BLaER1 (cell line): ENCODE data around the gene RNF111.

Experiments
- H3K27ac ChIP-seq: shearing (Covaris generic); formaldehyde crosslinking; 2 replicates; pipeline ENCODE4 v1.8.1; 2022
- H3K27me3 ChIP-seq: shearing (Covaris generic); formaldehyde crosslinking; 2 replicates; pipeline ENCODE4 v1.8.1; 2022
- H3K36me3 ChIP-seq: shearing (Covaris generic); formaldehyde crosslinking; 2 replicates; pipeline ENCODE4 v1.8.1; 2022
- H3K4me1 ChIP-seq: shearing (Covaris generic); formaldehyde crosslinking; 2 replicates; pipeline ENCODE4 v1.8.1; 2022
- H3K4me2 ChIP-seq: shearing (Covaris generic); formaldehyde crosslinking; 2 replicates; pipeline ENCODE4 v1.8.1; 2022
- H3K4me3 ChIP-seq: shearing (Covaris generic); formaldehyde crosslinking; 2 replicates; pipeline ENCODE4 v1.8.1; 2022
- H3K9ac ChIP-seq: shearing (Covaris generic); formaldehyde crosslinking; 2 replicates; pipeline ENCODE4 v1.8.1; 2022
- H3K9me3 ChIP-seq: shearing (Covaris generic); formaldehyde crosslinking; 2 replicates; pipeline ENCODE4 v1.8.1; 2022
- H4K20me1 ChIP-seq: shearing (Covaris generic); formaldehyde crosslinking; 2 replicates; pipeline ENCODE4 v1.8.1; 2022
- Cebpa-rat ChIP-seq: shearing (Covaris generic); IDR thresholded peaks from 2 replicates; pipeline ENCODE4 v1.8.1; 2022

Gene RNF111

GRCh38 chr15:59051873-59052861 is 64.7 kb downstream of the RNF111 start:
- H4K20me1 ChIP-seq: no peaks in the 10 kb centered on the region; the same call in 1 of the 2 replicates
- no peak for TF ChIP-seq Cebpa-rat
- no peak overlapping the region for H3K4me3 ChIP-seq
- H3K4me1 ChIP-seq: no peaks in the 10 kb centered on the region
- H3K27me3 ChIP-seq: no peaks in the 10 kb centered on the region
- H3K9ac ChIP-seq: no peak overlapping the region
- peaks cover 77% of the 10 kb centered on the region for H3K36me3 ChIP-seq
- H3K4me2 ChIP-seq: no peak overlapping the region
- peaks cover 15% of the 10 kb centered on the region for H3K9me3 ChIP-seq
- no peak overlapping the region for H3K27ac ChIP-seq

- Histone ChIP-seq H3K27ac (no peak overlapping the region), H3K4me1 (no peaks in the 10 kb centered on the region), H3K4me3 (no peak overlapping the region), H3K4me2 (no peak overlapping the region), H3K27me3 (no peaks in the 10 kb centered on the region), H4K20me1 (no peaks in the 10 kb centered on the region; the same call in 1 of the 2 replicates), H3K36me3 (peaks cover 76% of the 10 kb centered on the region), H3K9ac (no peak overlapping the region), H3K9me3 (peaks cover 8% of the 10 kb centered on the region; the same call in 1 of the 2 replicates)
- TF ChIP-seq Cebpa-rat: no peak
Observed at GRCh38 chr15:59052915-59053407, 65.5 kb downstream of the RNF111 start.

GRCh38 chr15:59053482-59053881 is 66.0 kb downstream of the RNF111 start:
- Histone ChIP-seq H3K4me1 (no peaks in the 10 kb centered on the region), H3K9ac (no peak overlapping the region), H3K27ac (no peak overlapping the region), H3K4me2 (no peak overlapping the region), H3K36me3 (peaks cover 76% of the 10 kb centered on the region), H3K27me3 (no peaks in the 10 kb centered on the region), H3K9me3 (peaks cover 5% of the 10 kb centered on the region; the same call in 1 of the 2 replicates), H3K4me3 (no peak overlapping the region), H4K20me1 (no peaks in the 10 kb centered on the region; the same call in 1 of the 2 replicates)
- no peak for TF ChIP-seq Cebpa-rat

DNA sequence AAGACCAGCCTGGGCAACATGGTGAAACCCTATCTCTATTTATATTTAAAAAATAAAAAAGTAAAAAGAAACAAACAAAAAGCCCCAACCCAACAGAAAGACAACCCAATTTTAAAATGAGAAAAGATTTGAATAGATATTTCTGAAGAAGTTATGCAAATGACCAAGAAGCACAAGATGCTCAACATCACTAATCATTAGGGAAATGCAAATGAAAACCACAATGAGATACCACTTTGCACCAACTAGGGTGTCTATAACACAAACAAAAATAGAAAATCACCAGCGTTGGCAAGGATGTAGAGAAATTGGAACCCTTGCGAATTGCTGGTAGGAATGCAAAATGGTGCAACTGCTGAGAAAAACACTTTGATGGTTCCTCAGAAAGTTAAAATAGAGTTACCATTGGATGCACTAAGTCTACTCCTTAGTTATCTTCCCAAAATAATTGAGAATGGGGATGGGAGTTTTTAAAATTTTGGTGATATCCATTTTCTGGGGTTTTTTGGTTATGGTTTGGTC is 71.7 kb downstream of the RNF111 start:
- Histone ChIP-seq H3K27me3 (no peaks in the 10 kb centered on the region), H3K36me3 (peaks cover 94% of the 10 kb centered on the region), H4K20me1 (no peaks in the 10 kb centered on the region; the same call in 1 of the 2 replicates), H3K27ac (no peak overlapping the region), H3K4me1 (no peaks in the 10 kb centered on the region), H3K9me3 (no peaks in the 10 kb centered on the region), H3K9ac (no peak overlapping the region), H3K4me2 (no peak overlapping the region), H3K4me3 (no peak overlapping the region)
- TF ChIP-seq Cebpa-rat: no peak

GRCh38 chr15:59060348-59060747 is 72.9 kb downstream of the RNF111 start:
- no peak overlapping the region for H3K4me2 ChIP-seq
- H3K4me1 ChIP-seq: no peaks in the 10 kb centered on the region
- H3K4me3 ChIP-seq: no peak overlapping the region
- no peaks in the 10 kb centered on the region for H3K27me3 ChIP-seq
- H3K36me3 ChIP-seq: peaks cover 97% of the 10 kb centered on the region
- no peak overlapping the region for H3K9ac ChIP-seq
- no peak overlapping the region for H3K27ac ChIP-seq
- no peaks in the 10 kb centered on the region for H3K9me3 ChIP-seq
- TF ChIP-seq Cebpa-rat: no peak
- H4K20me1 ChIP-seq: no peaks in the 10 kb centered on the region

DNA sequence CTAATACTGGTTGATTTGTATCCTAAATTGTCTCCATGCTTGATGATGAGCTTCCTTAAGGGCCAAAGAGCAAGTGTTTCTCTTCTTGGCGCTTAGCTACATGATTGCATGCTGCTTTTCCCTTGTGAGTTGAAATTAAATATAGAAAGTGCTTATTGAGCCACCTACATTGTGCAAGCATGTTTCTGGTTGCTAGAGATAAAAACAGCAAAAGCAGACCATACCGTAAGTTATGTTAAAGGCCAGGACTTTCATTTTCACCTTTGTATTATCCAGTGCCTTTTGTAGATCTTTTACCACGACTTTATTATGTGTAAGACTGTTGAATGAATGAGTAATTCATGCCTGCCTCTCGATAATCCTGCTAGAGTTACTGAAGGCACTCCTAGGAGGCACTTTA is 75.6 kb downstream of the RNF111 start:
- TF ChIP-seq Cebpa-rat: no peak
- Histone ChIP-seq H3K27me3 (no peaks in the 10 kb centered on the region), H4K20me1 (no peaks in the 10 kb centered on the region), H3K4me3 (no peak overlapping the region), H3K36me3 (peaks cover 100% of the 10 kb centered on the region), H3K9ac (no peak overlapping the region), H3K9me3 (no peaks in the 10 kb centered on the region), H3K4me2 (no peak overlapping the region), H3K27ac (no peak overlapping the region), H3K4me1 (no peaks in the 10 kb centered on the region)

DNA sequence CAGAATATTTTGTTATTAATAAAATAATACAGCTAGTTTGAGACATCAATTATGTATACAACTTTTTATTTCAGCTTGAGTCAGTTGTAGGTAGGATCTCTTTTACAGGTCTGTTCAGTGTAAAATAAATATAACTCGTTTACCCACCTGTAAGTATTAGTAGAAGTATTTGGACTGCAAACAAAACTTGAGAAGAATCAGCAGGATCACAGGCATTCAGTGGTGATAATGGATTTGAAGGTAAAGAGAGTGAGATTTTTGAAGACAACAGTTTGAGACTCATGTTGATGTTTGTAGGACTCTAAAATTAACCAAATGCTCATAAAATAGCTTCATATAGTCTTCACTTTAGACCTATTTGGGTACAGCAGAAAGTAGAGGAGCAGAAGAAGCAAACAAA is 82.0 kb downstream of the RNF111 start:
- H3K4me1 ChIP-seq: no peaks in the 10 kb centered on the region
- H3K36me3 ChIP-seq: peaks cover 97% of the 10 kb centered on the region
- no peak overlapping the region for H3K4me2 ChIP-seq
- no peak overlapping the region for H3K9ac ChIP-seq
- no peak for TF ChIP-seq Cebpa-rat
- H4K20me1 ChIP-seq: no peaks in the 10 kb centered on the region
- H3K9me3 ChIP-seq: peaks cover 33% of the 10 kb centered on the region
- H3K27ac ChIP-seq: no peak overlapping the region
- H3K27me3 ChIP-seq: no peaks in the 10 kb centered on the region
- no peak overlapping the region for H3K4me3 ChIP-seq

DNA sequence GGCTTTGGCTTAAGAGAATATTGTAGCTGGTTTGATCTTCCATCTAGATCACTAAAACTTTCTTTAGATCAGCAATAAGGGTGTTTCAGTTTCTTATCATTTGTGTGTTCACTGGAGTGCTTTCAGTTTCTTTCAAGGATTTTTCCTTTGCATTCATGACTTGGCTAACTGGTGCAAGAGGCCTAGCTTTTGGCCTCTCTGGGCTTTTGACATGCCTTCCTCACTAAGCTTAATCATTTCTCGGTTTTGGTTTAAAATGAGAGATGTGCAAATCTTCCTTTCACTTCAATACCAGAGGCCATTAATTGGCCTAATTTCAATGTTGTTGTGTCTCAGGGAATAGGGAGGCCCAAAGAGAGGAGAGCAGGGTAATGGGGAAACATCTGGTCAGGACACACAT is 87.1 kb downstream of the RNF111 start:
- H3K4me2 ChIP-seq: no peak overlapping the region
- no peak overlapping the region for H3K27ac ChIP-seq
- TF ChIP-seq Cebpa-rat: no peak
- H3K9ac ChIP-seq: no peak overlapping the region
- H3K27me3 ChIP-seq: no peaks in the 10 kb centered on the region
- no peak overlapping the region for H3K4me3 ChIP-seq
- H4K20me1 ChIP-seq: no peaks in the 10 kb centered on the region
- no peaks in the 10 kb centered on the region for H3K4me1 ChIP-seq
- H3K9me3 ChIP-seq: peaks cover 33% of the 10 kb centered on the region
- H3K36me3 ChIP-seq: peaks cover 82% of the 10 kb centered on the region

- H3K4me1 ChIP-seq: no peaks in the 10 kb centered on the region
- no peak overlapping the region for H3K27ac ChIP-seq
- TF ChIP-seq Cebpa-rat: no peak
- H3K4me2 ChIP-seq: no peak overlapping the region
- H3K4me3 ChIP-seq: no peak overlapping the region
- H3K9me3 ChIP-seq: no peaks in the 10 kb centered on the region
- peaks cover 91% of the 10 kb centered on the region for H3K36me3 ChIP-seq
- H4K20me1 ChIP-seq: no peaks in the 10 kb centered on the region
- no peak overlapping the region for H3K9ac ChIP-seq
- no peaks in the 10 kb centered on the region for H3K27me3 ChIP-seq
Observed at GRCh38 chr15:59087731-59088130, 100.3 kb downstream of the RNF111 start.

- H4K20me1 ChIP-seq: no peaks in the 10 kb centered on the region
- no peaks in the 10 kb centered on the region for H3K4me1 ChIP-seq
- no peak overlapping the region for H3K27ac ChIP-seq
- no peaks in the 10 kb centered on the region for H3K9me3 ChIP-seq
- H3K36me3 ChIP-seq: peaks cover 88% of the 10 kb centered on the region
- no peaks in the 10 kb centered on the region for H3K27me3 ChIP-seq
- no peak for TF ChIP-seq Cebpa-rat
- H3K4me2 ChIP-seq: no peak overlapping the region
- H3K4me3 ChIP-seq: no peak overlapping the region
- no peak overlapping the region for H3K9ac ChIP-seq
Observed at GRCh38 chr15:59094077-59094476, 106.6 kb downstream of the RNF111 start.
